Fibroblast of upper back skin (primary cell): ENCODE data around the gene MCAT.

ENCODE experiments used
- DNase-seq: peaks from one replicate; pipeline ENCODE4 v3.0.0-alpha.2; 2013

MCAT gene

GRCh38 chr22:43085658-43086606, 57.3 kb downstream of the MCAT start:
- DNase-seq, result no peak
